HG03432 (cell line): ENCODE data around the gene SOCS2.
"Not testable (repeated sequence)": the region's sequence is repeated elsewhere in the genome, so short reads cannot be mapped to it uniquely, and the experiment has no call there.

Source experiments
- ATAC-seq: cut with Tn5 transposase; IDR thresholded peaks from one replicate; pipeline ENCODE4 v1.9.1; 2021; ENCODE audit warnings: mild to moderate bottlenecking, moderate library complexity; ENCODE audit not compliant: unreplicated experiment

SOCS2 gene, protein sequence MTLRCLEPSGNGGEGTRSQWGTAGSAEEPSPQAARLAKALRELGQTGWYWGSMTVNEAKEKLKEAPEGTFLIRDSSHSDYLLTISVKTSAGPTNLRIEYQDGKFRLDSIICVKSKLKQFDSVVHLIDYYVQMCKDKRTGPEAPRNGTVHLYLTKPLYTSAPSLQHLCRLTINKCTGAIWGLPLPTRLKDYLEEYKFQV

DNA sequence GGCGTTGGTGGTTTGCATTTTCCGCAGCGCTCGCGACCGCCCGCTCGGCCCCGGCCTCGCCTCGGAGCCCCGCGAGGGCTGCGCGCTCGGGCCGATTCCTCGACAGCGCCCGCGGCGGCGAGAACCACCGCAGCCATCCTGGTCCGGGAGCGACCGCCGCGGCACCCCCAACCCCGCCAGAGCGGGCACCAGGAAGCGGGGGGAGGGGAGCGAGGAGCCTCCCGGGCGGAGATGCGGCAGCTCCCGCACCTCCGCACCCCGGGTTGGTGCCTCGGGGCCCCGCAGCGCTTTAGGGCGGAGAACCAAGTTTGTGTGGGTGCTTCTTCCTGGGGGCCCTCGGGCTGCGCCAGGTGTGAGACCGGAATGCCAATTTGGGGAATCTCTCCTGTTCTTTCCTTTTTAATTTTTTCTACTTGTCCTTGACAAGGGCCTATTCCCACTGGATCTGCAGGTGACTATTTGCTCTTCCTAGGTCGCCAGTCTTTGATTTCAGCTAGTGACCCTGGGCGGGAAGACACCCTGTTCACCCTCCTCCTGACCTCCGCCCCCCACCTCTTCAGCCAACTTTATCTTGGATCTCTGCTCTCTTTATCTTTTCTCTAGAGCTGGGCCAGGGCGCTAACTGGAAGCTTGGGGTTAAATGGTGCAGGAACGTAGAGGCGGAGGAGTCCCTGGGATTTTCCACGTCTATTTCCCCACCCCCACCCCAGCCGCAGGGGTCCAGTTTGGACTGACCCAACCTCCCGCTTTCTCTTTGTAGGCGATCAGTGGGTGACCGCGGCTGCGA, at the start of gene SOCS2:
Gene SOCS2 (plus strand): TSS at position 751 of the 787 bp plus-strand sequence. CDS start 223 bp downstream, outside the sequence.
- ATAC-seq: peak; percentile 8

DNA sequence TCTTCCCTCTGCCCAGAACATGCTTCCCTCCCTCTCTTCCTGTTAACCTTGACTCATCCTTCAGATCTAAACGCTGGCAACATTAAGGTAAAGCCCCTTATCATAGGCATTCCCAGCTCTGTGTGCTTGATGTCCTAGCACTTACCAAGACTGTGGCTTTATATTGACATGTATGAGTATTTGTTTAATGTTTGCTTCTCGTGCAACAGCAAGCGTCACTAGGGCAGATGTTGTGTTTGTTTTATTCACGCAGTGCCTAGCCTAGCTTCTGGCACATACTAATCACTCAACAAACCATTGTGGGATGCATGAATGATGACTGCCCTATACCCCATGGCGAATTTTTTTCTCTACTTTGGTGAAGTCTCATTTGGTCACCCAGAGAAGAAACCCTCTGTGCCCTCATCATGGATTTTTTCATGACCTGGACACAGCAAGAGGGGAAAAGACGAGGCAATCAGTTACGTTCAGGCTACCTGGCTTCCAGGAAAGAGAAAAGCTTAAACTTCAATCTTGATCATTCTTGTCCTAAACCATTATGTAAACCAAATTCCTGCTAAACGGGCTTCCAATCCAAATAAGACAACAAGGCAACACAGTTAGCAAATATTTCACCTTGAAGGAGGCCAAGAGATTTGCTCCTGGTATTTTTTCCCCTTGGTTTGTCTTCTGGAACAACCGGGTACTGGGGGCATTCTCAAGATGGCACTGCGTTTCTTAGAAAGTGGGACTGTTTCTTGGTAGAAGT, 47.9 kb upstream of the SOCS2 start:
- ATAC-seq: no peak

DNA sequence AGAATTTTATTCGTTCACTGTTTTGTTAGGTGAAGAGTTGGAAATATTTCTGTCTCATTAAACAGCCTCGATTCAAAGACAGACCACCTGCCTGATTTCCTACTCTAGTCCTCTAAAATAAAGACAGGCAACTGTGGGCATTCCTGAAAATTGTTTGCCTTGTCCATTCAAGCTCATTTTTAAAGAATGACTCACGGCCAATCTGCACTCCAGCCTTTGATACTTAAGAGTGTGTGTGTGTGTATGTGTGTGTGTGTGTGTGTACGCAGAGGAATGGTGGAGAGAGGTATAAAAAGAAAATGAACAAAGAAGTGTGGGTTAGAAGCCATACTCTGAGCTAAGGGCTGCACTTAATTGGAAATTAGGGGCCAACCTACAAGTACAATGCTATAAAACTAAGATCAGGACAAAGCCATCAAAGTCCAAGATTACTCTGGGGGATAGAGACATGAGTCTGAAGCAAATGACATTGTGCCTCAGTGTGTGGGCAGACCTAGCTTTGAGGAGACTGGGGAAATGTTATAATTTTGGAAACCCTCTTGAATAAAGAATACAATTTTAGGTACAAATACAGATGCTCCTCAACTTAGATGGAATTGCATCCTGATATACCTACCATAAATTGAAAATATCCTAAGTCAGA, 45.6 kb upstream of the SOCS2 start:
- ATAC-seq: no peak

DNA sequence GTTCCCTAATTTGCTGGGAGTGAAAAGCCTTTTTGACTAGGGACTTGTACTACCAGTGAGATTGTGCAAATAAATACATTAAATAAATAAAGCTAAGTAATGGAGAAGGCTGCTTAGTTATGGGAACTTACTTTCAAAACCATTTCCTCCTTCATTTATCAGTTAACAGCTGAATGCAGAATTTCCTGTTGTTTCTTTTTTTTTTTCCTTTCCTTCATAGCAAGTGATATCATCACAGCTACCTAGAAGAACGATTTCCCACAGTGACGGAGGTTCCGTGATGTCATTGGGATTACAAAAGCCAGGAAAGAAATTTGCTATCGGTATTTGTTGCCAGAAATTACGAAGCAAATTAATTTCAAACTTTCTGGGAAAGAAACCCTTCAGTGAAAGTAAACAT, 42.1 kb upstream of the SOCS2 start:
- no peak for ATAC-seq

DNA sequence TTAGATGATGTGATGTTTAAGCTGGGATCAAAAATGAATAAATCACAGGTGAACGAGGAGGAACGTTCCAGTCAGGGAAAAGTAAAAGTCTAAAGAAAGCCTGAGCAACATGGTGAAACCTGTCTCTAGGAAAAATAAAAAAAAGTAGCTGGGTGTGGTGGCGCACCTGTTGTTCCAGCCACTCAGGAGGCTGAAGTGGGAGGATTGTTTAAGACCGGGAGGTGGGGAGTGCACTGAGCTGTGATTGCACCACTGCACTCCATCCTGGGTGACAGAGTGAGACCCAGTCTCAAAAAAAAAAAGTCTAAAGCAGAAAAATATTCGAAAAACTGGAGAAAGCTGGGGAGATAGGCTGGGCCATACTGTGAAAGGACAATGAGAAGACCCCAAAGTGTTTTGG, 39.2 kb upstream of the SOCS2 start:
- no peak for ATAC-seq

DNA sequence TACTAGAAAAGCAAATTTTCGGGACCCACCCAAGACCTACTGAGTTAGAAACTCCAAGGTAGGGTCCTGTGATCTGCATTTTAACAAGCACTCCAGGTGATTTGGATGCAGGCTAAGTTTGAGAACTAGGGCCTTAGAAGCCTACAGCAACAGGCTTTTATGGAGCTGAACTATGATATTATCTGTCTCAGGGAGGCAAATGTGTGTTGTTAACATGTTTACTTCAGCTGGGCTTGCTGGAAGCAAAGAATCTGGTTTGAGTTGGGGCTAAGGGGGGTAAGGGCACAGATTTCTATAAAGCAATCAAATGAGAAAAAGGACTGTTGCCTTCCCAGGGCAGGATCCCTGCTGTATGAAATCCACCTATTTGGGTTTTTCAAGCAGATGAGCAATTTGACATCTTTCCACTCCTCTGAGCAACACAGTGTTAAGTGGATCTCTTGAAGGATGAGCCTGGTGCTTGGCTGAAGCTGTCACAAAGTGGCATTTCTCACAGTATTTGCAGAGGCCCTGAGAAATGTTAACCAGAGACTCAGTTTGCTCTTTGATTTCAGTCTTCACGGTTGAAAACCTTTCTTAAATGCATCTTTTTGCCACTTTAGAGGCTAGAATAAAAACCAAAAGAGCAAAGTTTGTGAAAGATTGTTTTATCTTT, 36.2 kb upstream of the SOCS2 start:
- peak; percentile 42 for ATAC-seq

DNA sequence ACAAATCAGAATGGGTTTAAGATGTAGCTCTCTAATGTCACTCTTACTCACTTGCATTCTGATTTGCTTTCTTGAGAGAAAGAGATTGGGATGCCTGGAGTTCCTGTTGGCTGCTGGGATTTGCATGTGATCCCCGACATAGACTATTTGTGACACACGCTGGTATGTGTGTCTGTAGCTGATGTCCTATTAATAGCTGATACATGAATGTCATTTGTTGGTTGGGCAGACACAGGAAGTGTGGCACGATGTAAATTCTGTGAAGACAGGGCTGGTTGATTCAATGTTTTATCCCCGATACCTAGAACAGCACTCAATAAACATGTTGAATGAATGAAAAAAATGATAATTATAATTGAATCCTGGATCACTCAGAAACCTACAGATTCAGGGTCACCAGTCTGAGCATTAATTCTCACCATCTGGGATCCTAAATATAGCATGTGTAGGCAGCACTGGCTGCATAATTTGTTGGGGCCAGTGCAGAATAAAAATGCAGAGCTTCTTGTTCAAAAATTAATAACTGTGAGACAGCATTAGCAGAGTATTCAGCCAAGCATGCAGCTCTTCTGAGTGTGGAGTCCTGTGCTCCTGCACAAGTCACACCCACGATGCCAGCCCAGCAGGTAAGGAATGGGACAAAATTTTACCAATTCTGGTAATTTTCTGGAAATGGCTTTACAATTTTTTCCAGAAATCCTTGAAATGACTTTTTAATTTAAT, 35.5 kb upstream of the SOCS2 start:
- peak; percentile 94 for ATAC-seq

DNA sequence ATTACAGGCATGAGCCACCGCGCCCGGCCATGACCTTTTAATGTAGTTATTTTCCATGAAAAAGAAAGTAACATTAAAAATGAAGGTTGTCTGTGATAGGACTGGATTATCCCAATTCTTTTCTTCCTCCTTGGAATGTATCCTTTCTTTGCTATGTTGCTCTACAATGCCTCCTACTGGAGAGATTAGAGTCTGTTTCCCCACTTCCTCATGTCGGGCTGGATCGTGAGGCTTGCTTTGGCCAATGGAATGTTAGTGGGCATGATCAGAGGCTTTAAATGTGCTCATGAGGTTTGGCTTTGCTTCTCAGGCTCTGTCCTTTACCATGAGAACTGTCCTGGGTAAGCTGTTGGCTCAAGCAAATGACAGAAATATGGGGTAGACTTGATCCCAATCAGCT, 34.7 kb upstream of the SOCS2 start:
- no peak for ATAC-seq

DNA sequence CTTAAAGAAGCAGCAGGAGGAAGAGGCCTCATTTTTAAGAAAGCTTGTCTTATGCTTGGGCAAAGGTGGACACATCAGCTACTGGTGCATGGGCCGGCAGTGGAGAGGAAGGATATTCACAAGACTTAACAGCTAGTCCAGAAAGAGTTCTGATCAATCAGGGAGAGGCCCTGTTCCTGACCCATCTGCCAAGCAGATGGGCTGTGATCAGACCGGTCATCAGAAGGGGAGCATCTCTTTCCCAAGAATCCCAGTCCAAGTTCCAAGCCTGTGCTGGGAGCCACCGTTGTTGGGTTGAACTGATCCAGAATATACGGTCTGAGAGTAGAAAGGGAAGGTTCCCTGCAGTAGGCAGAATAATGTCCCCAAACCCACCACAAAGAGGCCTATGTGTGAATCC, 32.7 kb upstream of the SOCS2 start:
- ATAC-seq: no peak

DNA sequence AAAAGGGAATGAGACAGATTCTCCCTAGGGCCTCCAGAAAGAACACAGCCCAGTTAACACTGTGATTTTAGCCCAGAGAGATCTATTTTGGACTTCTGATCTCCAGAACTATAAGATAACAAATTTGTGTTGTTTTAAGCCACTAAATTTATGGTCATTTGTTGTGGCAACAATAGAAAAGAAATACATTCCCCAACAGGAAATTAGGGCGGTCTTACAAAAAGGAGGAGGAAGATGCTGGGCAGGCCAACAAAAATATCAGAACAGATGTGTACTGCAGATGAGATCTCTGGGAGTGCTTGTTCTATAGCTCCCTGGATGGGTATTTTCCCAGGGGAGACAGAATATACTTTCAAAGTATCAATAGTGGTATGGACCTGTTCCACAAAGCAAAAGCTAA, 32.0 kb upstream of the SOCS2 start:
- ATAC-seq: no peak

DNA sequence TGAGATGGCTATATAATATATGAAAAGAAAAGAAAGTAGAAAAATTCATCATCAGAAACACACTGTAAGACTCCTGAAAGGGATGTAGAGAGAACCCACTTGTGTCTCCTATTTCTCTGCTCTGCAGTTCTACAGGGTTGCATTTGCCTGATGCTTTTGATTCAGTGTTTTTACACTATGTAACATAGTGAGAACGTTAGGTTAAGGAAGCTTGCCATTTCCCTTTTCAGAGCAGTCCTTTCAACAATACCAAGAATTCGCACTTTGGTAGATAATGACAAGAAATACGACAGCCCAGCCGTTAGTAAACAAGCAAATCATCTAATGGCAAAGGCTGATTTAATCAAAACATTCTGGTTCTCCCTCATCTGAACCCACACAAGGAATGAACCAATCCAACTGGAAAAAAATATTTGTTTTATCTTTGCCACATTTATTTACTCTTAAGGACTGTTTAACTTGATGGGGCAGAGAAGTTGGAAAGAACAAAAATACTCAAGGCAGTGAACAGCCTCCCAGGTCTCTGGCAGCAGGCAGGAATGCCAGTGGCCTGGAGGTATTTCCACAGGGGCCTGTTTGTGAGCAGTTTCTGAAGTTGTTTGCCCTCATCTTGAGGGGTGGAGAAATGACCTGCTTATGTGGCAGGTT, 30.8 kb upstream of the SOCS2 start:
- no peak for ATAC-seq

DNA sequence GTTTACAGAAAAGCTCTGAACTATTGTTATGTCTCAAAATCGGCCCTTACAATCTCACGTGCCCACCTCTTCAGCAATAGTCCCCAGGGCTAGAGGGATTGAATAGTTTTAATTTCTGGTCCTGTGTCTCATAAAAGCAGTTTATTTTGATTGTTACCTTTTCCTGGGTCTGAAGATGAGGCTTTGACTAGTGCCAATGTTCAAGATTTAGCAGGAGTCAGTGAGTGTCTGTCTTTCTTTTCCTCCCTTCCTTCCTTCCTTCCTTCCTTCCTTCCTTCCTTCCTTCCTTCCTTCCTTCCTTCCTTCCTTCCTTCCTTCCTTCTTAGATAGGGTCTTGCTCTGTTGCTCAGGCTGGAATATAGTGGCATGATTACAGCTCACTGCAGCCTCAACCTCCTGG, 24.7 kb upstream of the SOCS2 start:
- no peak for ATAC-seq

DNA sequence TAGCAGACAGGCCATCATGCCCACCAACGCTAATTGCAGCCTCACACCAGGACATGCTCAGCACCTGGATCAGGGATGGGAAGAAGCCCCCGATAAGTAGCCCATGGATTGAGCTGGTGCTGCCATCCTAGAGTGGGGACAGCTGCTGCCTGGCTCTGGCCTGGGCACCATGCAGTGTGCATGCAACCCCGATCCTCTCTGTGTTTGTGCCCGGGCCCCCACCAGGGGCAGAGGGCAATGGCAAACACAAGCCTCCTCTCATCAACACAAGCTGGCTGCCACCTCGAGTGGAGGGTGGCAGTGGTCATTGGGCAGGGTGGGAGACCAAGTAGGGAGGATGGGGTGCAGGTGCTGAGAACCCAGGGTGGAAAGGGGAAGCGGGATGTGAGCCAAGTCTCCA, 23.3 kb upstream of the SOCS2 start:
- ATAC-seq: no peak

DNA sequence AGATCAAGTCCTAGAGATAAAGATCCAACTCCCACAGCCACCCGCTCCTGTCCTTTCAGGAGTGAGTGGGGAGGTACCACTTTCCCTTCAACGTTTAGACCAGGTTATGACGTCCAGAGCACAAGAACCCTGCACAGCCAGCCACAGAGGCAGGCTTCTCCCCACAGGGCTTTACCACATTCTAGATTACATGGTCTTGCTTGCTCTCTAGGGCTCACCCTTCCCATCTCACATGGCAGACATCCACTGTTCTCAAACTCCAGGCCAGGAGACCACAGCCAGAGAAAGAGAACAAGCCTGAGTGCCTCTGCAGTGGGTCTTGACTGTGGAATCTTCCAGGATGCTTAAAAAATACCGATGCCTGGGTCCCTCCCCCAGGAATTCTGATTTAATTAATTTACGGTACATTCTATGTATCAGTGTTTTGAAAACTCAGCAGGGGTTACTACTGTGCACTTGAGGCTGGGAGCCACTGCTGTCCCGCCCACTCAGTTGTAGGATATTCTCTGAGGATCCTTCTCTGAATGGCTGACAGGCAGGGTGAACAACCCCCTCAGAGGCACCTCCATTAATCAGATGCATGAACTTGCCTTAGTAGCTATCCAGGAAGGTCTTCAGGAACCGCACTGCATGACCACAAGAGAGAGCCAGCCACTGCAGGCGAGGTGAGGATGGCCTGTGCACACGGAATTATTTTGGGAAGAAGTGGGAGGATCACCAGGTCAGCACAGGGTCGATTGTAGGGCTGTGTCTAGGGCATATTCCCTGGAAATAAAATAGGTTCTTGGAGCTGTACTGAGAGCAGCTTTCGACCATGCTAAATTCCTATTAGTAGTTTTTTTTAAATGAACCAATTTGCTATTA, 21.5 kb upstream of the SOCS2 start:
- ATAC-seq: no peak

DNA sequence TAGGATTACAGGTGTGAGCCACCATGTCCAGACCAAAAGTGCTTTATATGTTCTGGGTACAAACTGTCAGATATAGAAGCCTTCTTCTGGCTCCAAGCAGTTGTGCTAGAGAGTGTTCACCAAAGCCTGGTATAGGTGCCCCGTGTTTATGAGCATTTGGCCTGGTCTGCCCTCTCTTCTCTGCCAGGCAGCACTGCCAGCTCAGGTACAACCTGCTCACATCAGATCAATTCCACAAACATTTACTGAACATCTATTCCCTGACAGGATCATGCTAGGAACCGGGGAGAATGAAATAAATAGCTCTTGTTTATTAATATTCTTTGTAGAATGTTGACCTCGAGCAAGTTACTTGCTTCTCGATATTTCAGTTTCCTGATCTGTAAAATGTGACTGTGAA, 20.0 kb upstream of the SOCS2 start:
- ATAC-seq: no peak

DNA sequence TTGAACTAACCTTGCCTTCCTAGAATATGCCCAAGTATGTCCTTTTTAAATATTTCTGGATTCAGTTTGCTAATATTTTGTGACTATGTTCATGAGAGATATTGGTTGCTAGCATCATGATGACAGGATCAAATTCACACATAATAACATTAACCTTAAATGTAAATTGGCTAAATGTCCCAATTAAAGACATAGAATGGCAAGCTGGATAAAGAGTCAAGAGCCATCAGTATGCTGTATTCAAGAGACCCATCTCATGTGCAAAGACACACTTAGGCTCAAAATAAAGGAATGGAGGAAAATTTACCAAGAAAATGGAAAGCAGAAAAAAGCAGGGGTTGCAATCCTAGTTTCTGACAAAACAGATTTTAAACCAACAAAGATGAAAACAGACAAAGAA, 14.6 kb upstream of the SOCS2 start:
- not testable (repeated sequence) for ATAC-seq

DNA sequence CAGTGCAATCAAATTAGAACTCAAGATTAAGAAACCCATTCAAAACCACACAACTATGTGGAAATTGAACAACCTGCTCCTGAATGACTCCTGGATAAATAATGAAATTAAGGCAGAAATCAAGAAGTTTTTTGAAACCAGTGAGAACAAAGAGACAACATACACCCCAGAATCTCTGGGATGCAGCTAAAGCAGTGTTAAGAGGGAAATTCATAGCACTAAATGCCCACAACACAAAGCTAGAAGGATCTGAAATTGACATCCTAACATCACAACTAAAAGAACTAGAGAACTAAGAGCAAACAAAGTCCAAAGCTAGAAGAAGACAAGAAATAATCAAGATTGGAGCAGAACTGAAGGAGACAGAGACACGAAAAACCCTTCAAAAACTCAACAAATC, 13.8 kb upstream of the SOCS2 start:
- not testable (repeated sequence) for ATAC-seq

DNA sequence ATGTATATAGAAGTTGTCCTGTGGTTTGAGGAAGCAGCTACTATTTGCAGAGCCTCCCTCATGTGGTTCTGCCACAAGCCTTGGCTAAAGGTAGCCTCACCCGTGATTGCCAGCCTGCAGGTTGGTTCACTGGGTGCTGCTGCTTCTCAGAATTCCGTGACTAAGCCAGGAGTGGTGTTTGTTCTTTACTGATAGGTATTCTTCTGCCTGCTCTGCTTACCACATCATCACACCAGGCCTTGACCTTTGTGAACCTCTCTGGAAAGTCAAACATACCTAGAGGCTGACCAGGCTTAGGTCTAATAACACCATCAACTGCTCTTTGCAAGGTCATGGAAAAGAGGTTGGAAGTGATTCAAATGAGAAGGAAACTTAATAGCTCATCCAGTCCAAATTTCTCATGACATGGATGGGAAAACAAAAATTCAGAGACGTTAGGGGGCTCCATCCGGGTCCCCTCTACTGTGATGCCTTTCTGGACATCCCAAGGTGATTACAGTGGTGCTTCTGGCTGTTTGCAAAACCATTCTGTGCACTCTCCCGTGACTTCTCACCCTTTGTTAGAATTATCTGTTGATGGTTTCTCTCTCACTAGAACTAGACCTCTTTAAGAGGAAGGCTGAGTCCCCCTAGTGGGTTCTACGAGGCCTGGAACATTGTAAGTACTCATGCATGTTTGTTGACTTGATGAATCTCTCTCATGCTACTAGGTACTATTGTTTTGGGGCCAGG, 8.5 kb upstream of the SOCS2 start:
- no peak for ATAC-seq
